GM23338 (cell line): ENCODE measurements around the gene MEIOSIN. TPM values are rescaled to one million over a fixed set of nuclear protein-coding genes. Genes with fewer than 3 reads are reported as not detected.
A peak's percentile ranks its signal among the peaks of the same experiment; 100 is the strongest.

ENCODE experiments used
- ATAC-seq: fragments of 200-7000 bp; cut with Tn5 transposase; 3 replicates; pipeline ENCODE4 v1.9.1; 2020
- DNase-seq: peaks from one replicate; pipeline ENCODE4 v3.0.0-alpha.2; 2015; ENCODE audit warnings: low spot score
- H2AFZ ChIP-seq: fragments of 200-600 bp; sonication (generic); 2 replicates; pipeline ENCODE4 v1.8.0; 2016; ENCODE audit warnings: antibody characterized with exemption, mild to moderate bottlenecking, moderate library complexity
- H3F3A ChIP-seq: fragments of 200-600 bp; sonication (generic); replicated peaks from 2 replicates; pipeline ENCODE4 v1.8.0; 2017; ENCODE audit warnings: antibody characterized with exemption, mixed run types, low read depth
- H3K27ac ChIP-seq: fragments of 200-600 bp; sonication (generic); 2 replicates; pipeline ENCODE4 v1.6.1; 2016; ENCODE audit warnings: low read depth
- H3K27me3 ChIP-seq: fragments of 200-600 bp; sonication (generic); 2 replicates; pipeline ENCODE4 v1.8.0; 2016; ENCODE audit warnings: mild to moderate bottlenecking, mixed run types, moderate library complexity; ENCODE audit not compliant: insufficient read depth
- H3K36me3 ChIP-seq: fragments of 200-600 bp; sonication (generic); 2 replicates; pipeline ENCODE4 v1.8.0; 2016; ENCODE audit warnings: mild to moderate bottlenecking; ENCODE audit not compliant: insufficient read depth
- H3K4me1 ChIP-seq: fragments of 200-600 bp; sonication (generic); 2 replicates; pipeline ENCODE4 v1.8.0; 2016; ENCODE audit warnings: mild to moderate bottlenecking, moderate library complexity; ENCODE audit not compliant: insufficient read depth
- H3K4me2 ChIP-seq: fragments of 200-600 bp; sonication (generic); 2 replicates; pipeline ENCODE4 v1.7.1; 2017; ENCODE audit warnings: mixed run types
- H3K4me3 ChIP-seq: fragments of 200-600 bp; sonication (generic); 2 replicates; pipeline ENCODE4 v1.6.1; 2016; ENCODE audit warnings: mixed run types
- H3K79me2 ChIP-seq: fragments of 200-600 bp; sonication (generic); replicated peaks from 2 replicates; pipeline ENCODE4 v1.8.0; 2017; ENCODE audit warnings: mild to moderate bottlenecking; ENCODE audit not compliant: insufficient read depth
- H3K9me2 ChIP-seq: fragments of 200-600 bp; sonication (generic); 2 replicates; pipeline ENCODE4 v1.8.0; 2017; ENCODE audit not compliant: insufficient read depth
- H4K20me1 ChIP-seq: fragments of 200-600 bp; sonication (generic); replicated peaks from 2 replicates; pipeline ENCODE4 v1.8.0; 2017; ENCODE audit warnings: mild to moderate bottlenecking; ENCODE audit not compliant: insufficient read depth
- H3K27ac Mint-ChIP-seq: 2 replicates; pipeline ENCODE4 v1.8.0; 2020; ENCODE audit warnings: inconsistent platforms, mild to moderate bottlenecking, moderate library complexity, mixed read lengths
- H3K27me3 Mint-ChIP-seq: 3 replicates; pipeline ENCODE4 v1.8.0; 2022; ENCODE audit warnings: low read depth, mild to moderate bottlenecking, moderate library complexity, mixed read lengths, inconsistent platforms; ENCODE audit not compliant: insufficient read depth, poor library complexity
- H3K36me3 Mint-ChIP-seq: 3 replicates; pipeline ENCODE4 v1.8.0; 2021; ENCODE audit warnings: low read depth, mild to moderate bottlenecking, inconsistent platforms, moderate library complexity, mixed read lengths
- H3K4me1 Mint-ChIP-seq: 3 replicates; pipeline ENCODE4 v1.8.0; 2020; ENCODE audit warnings: mild to moderate bottlenecking, inconsistent platforms, mixed read lengths
- H3K4me3 Mint-ChIP-seq: 3 replicates; pipeline ENCODE4 v1.8.0; 2021; ENCODE audit warnings: moderate library complexity, mild to moderate bottlenecking, inconsistent platforms, mixed read lengths
- H3K9me3 Mint-ChIP-seq: 3 replicates; pipeline ENCODE4 v1.8.0; 2020; ENCODE audit warnings: moderate library complexity, mild to moderate bottlenecking, inconsistent platforms, mixed read lengths
- CREB1 ChIP-seq: fragments of 250-450 bp; sonication (Bioruptor Pico); IDR thresholded peaks from 2 replicates; pipeline ENCODE4 v1.5.0; 2020; ENCODE audit warnings: low read depth, mild to moderate bottlenecking, moderate library complexity
- EZH2 ChIP-seq: fragments of 200-600 bp; sonication (generic); IDR thresholded peaks from one replicate; pipeline ENCODE4 v1.8.0; 2017; ENCODE audit warnings: antibody characterized with exemption, mild to moderate bottlenecking, low read depth; ENCODE audit not compliant: unreplicated experiment
- EZH2phosphoT487 ChIP-seq: fragments of 200-600 bp; sonication (generic); IDR thresholded peaks from one replicate; pipeline ENCODE4 v1.8.1; 2018; ENCODE audit warnings: antibody characterized with exemption; ENCODE audit not compliant: unreplicated experiment
- NANOG ChIP-seq: IDR thresholded peaks from 2 replicates; pipeline ENCODE4 v1.6.1; 2016; ENCODE audit warnings: antibody characterized with exemption, borderline replicate concordance
- POLR2AphosphoS5 ChIP-seq: IDR thresholded peaks from 2 replicates; pipeline ENCODE4 v1.6.1; 2016; ENCODE audit warnings: antibody characterized with exemption, low read depth
- STAT1 ChIP-seq: IDR thresholded peaks from one replicate; pipeline ENCODE4 v1.6.1; 2016; ENCODE audit warnings: antibody characterized with exemption; ENCODE audit not compliant: unreplicated experiment
- ZNF331 ChIP-seq: fragments of 250-450 bp; sonication (Bioruptor Pico); IDR thresholded peaks from 2 replicates; pipeline ENCODE4 v1.5.0; 2020; ENCODE audit warnings: low read depth, mild to moderate bottlenecking, moderate library complexity
- polyA plus RNA-seq: library from polyadenylated mRNA; unstranded; fragments of >200 nt; fragmentation: Nextera tagmentation; extraction: Ambion mirVana; gene quantifications from 2 replicates; pipeline ENCODE4 v1.2.1, GENCODE V29; 2016
- total RNA-seq: library from RNA; depleted of rRNA; stranded (reverse); fragments of >200 nt; shearing (Covaris generic); gene quantifications from 2 replicates; pipeline ENCODE4 v1.2.3, GENCODE V29; 2014
- TF ChIP-seq, protein P1 (sequence below): IDR thresholded peaks from 2 replicates; pipeline ENCODE4 v1.6.1; 2016; ENCODE audit warnings: antibody characterized with exemption
- TF ChIP-seq, protein P2 (sequence below): IDR thresholded peaks from one replicate; pipeline ENCODE4 v1.6.1; 2018; ENCODE audit warnings: antibody characterized with exemption; ENCODE audit not compliant: unreplicated experiment
- TF ChIP-seq, protein P3 (sequence below), 2 experiments: fragments of 200-600 bp in 1 of 2; sonication (generic) in 1 of 2; conservative IDR thresholded peaks; 2 replicates each; pipeline versions ENCODE4 v1.5.1 to v1.6.1; 2016 to 2017; ENCODE audit warnings: antibody characterized with exemption in 2 of 2, low read depth in 2 of 2, mild to moderate bottlenecking in 2 of 2, moderate library complexity in 1 of 2

MEIOSIN gene
- total and polyA plus RNA-seq, 2 experiments from 2014 or later: 0.21 to 0.28 TPM

DNA sequence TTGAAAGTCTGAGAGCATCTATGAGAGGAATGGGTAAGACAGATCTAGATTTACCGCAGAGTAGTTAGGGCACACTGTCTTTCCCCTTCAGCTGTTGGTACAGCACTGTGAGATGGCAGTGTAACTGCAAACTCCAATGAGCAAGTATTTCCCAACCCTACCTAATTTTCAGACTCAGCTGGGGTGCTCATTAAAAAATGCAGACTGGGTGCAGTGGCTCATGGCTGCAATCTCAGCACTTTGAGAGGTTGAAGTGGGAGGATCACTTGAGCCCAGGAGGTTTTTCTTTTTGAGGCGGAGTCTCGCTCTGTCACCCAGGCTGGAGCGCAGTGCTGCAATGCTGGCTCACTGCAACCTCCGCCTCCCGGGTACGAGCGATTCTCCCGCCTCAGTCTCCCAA is 28.1 kb upstream of the MEIOSIN start (continued):
- TF ChIP-seq, protein P1, sequence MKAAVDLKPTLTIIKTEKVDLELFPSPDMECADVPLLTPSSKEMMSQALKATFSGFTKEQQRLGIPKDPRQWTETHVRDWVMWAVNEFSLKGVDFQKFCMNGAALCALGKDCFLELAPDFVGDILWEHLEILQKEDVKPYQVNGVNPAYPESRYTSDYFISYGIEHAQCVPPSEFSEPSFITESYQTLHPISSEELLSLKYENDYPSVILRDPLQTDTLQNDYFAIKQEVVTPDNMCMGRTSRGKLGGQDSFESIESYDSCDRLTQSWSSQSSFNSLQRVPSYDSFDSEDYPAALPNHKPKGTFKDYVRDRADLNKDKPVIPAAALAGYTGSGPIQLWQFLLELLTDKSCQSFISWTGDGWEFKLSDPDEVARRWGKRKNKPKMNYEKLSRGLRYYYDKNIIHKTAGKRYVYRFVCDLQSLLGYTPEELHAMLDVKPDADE: no peak
- no peak for TF ChIP-seq POLR2AphosphoS5
- TF ChIP-seq CREB1 (CRISPR knock-in tag): no peak

DNA sequence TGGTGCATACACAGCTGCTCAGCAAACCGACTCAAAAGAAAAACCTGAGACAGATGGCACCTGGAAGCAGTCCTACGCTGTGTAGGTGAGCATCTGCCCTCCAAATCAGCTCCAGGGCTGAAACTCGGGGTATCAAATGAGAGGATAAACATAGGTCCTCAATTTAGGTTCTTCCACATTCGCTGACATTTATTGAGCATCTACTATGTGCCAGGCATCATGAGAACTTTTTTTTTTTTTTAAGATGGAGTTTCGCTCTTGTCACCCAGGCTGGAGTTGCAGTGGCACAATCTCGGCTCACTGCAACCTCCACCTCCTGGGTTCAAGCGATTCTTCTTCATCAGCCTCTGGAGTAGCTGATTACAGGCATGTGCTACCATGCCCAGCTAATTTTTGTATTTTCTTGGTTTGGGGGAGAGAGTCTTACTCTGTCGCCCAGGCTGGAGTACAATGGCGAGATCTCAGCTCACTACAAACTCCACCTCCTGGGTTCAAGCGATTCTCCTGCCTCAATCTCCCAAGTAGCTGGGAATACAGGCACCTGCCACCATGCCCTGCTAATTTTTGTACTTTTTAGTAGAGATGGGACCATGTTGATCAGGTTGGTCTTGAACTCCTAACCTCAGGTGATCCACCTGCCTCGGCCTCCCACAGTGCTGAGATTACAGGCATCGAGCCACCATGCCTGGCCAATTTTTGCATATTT is 27.4 kb upstream of the MEIOSIN start:
- Mint-ChIP-seq H3K36me3 (peaks cover 43% of the 10 kb centered on the region), H3K27me3 (peaks cover 12% of the 10 kb centered on the region), H3K27ac (no peak overlapping the region), H3K9me3 (peaks cover 3% of the 10 kb centered on the region; the same call in 2 of the 3 replicates), H3K4me3 (no peak overlapping the region), H3K4me1 (peaks cover 8% of the 10 kb centered on the region)
- Histone ChIP-seq H3K27ac (no peak overlapping the region), H3F3A (0 out of 2 replicates have a peak, but pooled peaks cover 9% of the 10 kb centered on the region), H4K20me1 (peaks cover 6% of the 10 kb centered on the region), H3K4me1 (no peaks in the 10 kb centered on the region; the same call in 1 of the 2 replicates), H3K79me2 (peaks cover 5% of the 10 kb centered on the region; the same call in 1 of the 2 replicates), H3K4me2 (no peak overlapping the region), H2AFZ (no peak overlapping the region), H3K36me3 (peaks cover 5% of the 10 kb centered on the region; the same call in 1 of the 2 replicates), H3K9me2 (no peaks in the 10 kb centered on the region), H3K27me3 (no peaks in the 10 kb centered on the region), H3K4me3 (no peak overlapping the region)
- no peak for DNase-seq
- no peak for ATAC-seq
- TF ChIP-seq NANOG: no peak
- TF ChIP-seq EZH2phosphoT487: no peak

DNA sequence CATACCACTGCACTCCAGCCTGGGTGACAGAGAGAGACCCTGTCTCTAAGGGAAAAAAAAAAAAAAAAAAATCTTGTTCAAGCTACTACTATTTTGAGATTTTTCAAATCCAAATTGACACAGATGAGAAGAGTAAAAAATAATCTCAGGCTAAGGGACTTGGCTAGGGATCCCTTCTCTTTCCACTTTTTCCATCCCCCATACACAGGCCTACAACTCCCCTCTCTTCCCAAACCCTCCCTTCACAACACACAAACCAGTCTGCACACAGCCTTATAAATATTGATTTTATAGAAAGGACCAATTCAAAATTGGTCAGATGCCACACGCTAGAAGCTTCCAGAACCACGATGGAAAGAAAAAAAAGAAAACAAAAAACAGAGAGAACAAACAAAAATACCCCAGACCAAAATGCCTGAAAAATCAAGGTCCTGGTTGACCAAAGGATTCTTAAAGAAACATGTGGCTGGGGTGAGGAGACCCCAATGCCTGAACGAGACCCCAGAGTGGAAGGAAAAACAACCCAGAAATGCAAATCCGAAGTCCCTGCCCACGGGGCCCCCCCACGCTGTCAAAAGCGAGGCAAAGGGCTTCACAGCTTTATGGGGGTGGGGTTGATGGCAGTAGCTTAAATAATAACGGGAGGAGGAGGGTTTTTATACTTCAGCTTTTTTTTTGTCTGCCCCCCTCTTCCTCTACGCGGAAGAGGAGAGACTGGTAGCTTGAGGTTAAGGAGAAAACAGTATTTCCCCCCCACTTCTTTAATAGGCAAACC is 22.7 kb upstream of the MEIOSIN start:
- peak overlapping the region; percentile 49; the same call in 1 of the 2 replicates for H3K27ac Mint-ChIP-seq
- Histone ChIP-seq H3K4me2 (no peak overlapping the region), H3K27me3 (no peaks in the 10 kb centered on the region), H3K4me1 (peaks cover 2% of the 10 kb centered on the region; the same call in 1 of the 2 replicates), H3K79me2 (peaks cover 33% of the 10 kb centered on the region), H3K36me3 (no peaks in the 10 kb centered on the region), H3K27ac (peak overlapping the region; percentile 53; the same call in 1 of the 2 replicates), H4K20me1 (peaks cover 6% of the 10 kb centered on the region), H3F3A (0 out of 2 replicates have a peak, but pooled peaks cover 3% of the 10 kb centered on the region), H2AFZ (no peak overlapping the region), H3K4me3 (no peak overlapping the region), H3K9me2 (no peaks in the 10 kb centered on the region)
- H3K9me3 Mint-ChIP-seq: no peaks in the 10 kb centered on the region
- H3K36me3 Mint-ChIP-seq: peaks cover 13% of the 10 kb centered on the region
- H3K4me1 Mint-ChIP-seq: peaks cover 24% of the 10 kb centered on the region
- no peak overlapping the region; the same call in 2 of the 3 replicates for H3K4me3 Mint-ChIP-seq
- H3K27me3 Mint-ChIP-seq: peaks cover 14% of the 10 kb centered on the region
- no peak for ATAC-seq
- no peak for DNase-seq
- TF ChIP-seq EZH2phosphoT487 (no peak), EZH2 (no peak), CREB1 (CRISPR knock-in tag) (no peak), STAT1 (no peak), ZNF331 (CRISPR knock-in tag) (no peak), POLR2AphosphoS5 (no peak)
- TF ChIP-seq, protein P2, sequence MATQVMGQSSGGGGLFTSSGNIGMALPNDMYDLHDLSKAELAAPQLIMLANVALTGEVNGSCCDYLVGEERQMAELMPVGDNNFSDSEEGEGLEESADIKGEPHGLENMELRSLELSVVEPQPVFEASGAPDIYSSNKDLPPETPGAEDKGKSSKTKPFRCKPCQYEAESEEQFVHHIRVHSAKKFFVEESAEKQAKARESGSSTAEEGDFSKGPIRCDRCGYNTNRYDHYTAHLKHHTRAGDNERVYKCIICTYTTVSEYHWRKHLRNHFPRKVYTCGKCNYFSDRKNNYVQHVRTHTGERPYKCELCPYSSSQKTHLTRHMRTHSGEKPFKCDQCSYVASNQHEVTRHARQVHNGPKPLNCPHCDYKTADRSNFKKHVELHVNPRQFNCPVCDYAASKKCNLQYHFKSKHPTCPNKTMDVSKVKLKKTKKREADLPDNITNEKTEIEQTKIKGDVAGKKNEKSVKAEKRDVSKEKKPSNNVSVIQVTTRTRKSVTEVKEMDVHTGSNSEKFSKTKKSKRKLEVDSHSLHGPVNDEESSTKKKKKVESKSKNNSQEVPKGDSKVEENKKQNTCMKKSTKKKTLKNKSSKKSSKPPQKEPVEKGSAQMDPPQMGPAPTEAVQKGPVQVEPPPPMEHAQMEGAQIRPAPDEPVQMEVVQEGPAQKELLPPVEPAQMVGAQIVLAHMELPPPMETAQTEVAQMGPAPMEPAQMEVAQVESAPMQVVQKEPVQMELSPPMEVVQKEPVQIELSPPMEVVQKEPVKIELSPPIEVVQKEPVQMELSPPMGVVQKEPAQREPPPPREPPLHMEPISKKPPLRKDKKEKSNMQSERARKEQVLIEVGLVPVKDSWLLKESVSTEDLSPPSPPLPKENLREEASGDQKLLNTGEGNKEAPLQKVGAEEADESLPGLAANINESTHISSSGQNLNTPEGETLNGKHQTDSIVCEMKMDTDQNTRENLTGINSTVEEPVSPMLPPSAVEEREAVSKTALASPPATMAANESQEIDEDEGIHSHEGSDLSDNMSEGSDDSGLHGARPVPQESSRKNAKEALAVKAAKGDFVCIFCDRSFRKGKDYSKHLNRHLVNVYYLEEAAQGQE: no peak
- TF ChIP-seq, protein P1: no peak
- TF ChIP-seq, protein P3, sequence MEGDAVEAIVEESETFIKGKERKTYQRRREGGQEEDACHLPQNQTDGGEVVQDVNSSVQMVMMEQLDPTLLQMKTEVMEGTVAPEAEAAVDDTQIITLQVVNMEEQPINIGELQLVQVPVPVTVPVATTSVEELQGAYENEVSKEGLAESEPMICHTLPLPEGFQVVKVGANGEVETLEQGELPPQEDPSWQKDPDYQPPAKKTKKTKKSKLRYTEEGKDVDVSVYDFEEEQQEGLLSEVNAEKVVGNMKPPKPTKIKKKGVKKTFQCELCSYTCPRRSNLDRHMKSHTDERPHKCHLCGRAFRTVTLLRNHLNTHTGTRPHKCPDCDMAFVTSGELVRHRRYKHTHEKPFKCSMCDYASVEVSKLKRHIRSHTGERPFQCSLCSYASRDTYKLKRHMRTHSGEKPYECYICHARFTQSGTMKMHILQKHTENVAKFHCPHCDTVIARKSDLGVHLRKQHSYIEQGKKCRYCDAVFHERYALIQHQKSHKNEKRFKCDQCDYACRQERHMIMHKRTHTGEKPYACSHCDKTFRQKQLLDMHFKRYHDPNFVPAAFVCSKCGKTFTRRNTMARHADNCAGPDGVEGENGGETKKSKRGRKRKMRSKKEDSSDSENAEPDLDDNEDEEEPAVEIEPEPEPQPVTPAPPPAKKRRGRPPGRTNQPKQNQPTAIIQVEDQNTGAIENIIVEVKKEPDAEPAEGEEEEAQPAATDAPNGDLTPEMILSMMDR (conservative IDR thresholded peaks at IDR 0.05; ENCODE audit: low read depth in 2 of 2): no peak
